ENCODE data around the gene SRD5A1. TPM values are rescaled to one million over a fixed set of nuclear protein-coding genes. Genes with fewer than 3 reads are reported as not detected.

The SRD5A1 gene
- total RNA-seq, 1 experiment from 2014 or later: 11.2 TPM

- no peaks in the 10 kb centered on the region for H3K27me3 ChIP-seq
- no peak overlapping the region for H3K27ac ChIP-seq
- H3K9me3 ChIP-seq (replicated peaks): no peaks in the 10 kb centered on the region
- H3K4me3 ChIP-seq: no peak overlapping the region
- no peaks in the 10 kb centered on the region for H3K4me1 ChIP-seq
- peaks cover 13% of the 10 kb centered on the region; the same call in 1 of the 2 replicates for H3K36me3 ChIP-seq
- no peak for DNase-seq
Measured at GRCh38 chr5:6597557-6597956, 35.7 kb upstream of the SRD5A1 start.

DNA sequence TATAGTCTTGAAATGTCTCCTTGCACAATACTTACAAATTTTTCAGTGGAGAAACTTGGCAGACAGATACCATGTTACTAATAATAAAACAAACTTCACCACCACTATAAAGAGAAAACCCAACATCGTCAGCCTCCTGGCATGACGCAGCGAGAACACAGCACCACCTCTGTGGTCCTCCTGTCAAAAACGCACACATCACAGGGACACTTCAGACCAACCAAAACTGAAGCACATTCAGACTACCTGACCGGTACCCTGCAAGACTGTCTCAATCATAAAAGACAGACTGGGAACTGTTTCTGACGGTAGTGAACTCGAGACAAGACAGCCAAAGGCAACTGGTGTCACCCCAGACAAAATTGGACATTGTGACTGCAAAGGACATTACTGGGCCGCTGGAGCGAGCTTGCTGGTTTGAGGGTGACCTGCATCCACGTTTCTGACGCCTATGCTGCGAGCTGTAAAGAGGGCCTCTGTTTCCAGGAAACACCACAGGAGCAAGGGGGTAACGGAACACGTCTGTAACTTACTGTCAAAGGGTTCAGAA is 34.8 kb upstream of the SRD5A1 start:
- no peaks in the 10 kb centered on the region for H3K27me3 ChIP-seq
- no peaks in the 10 kb centered on the region for H3K4me1 ChIP-seq
- no peak for DNase-seq
- no peak overlapping the region for H3K27ac ChIP-seq
- H3K4me3 ChIP-seq: no peak overlapping the region
- H3K9me3 ChIP-seq (replicated peaks): no peaks in the 10 kb centered on the region
- H3K36me3 ChIP-seq: peaks cover 14% of the 10 kb centered on the region; the same call in 1 of the 2 replicates

DNA sequence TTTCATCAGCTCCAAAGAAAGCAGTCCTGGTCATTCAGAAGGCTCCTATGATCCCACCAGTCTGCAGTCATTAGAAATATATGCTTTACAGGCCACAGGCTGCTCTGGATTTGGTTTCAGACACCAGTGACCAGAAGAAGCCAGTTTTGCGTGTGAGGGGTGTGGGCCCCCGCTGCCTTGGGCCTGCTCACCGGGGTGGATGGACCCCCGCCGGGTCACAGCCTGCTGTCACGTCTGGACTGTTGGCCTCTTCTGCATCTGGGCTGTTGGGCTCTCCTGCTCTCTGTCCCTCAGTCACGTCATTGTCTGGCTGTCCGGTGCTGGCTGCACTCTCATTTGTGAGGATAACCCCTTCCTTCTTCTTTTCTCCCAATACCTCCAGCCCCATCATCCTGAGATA is 33.5 kb upstream of the SRD5A1 start:
- Histone ChIP-seq H3K36me3 (peaks cover 19% of the 10 kb centered on the region; the same call in 1 of the 2 replicates), H3K4me1 (no peaks in the 10 kb centered on the region), H3K27ac (no peak overlapping the region), H3K9me3 (replicated peaks) (no peaks in the 10 kb centered on the region), H3K27me3 (no peaks in the 10 kb centered on the region), H3K4me3 (no peak overlapping the region)
- DNase-seq: no peak

- Histone ChIP-seq H3K27me3 (no peaks in the 10 kb centered on the region), H3K4me3 (no peak overlapping the region), H3K4me1 (no peaks in the 10 kb centered on the region), H3K9me3 (replicated peaks) (no peaks in the 10 kb centered on the region), H3K27ac (no peak overlapping the region), H3K36me3 (peaks cover 23% of the 10 kb centered on the region; the same call in 1 of the 2 replicates)
- DNase-seq: no peak
Measured at GRCh38 chr5:6601271-6601670, 32.0 kb upstream of the SRD5A1 start.

GRCh38 chr5:6601816-6602215 is 31.4 kb upstream of the SRD5A1 start:
- Histone ChIP-seq H3K4me3 (no peak overlapping the region), H3K27ac (no peak overlapping the region), H3K36me3 (peaks cover 27% of the 10 kb centered on the region; the same call in 1 of the 2 replicates), H3K27me3 (no peaks in the 10 kb centered on the region), H3K4me1 (no peaks in the 10 kb centered on the region), H3K9me3 (replicated peaks) (no peaks in the 10 kb centered on the region)
- DNase-seq: no peak

DNA sequence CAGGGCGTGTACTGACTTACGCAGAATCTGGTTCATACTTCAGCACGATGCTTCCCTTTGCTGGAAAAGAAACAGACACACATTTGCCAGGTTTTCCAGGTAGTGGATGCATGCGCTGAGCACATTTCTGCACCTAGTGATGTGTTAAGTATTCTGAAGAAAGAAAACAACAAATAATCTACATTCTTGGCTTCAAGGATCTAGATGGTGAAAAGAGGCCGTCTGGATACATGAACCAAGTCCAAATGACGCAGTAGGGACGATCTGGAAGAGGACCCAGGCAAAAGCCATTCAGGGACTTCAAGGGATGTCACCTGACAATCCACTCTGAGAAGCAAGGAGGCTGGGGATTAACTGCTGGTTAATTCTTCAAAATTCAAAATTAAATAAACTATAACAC is 30.8 kb upstream of the SRD5A1 start:
- no peak overlapping the region for H3K27ac ChIP-seq
- H3K4me1 ChIP-seq: no peaks in the 10 kb centered on the region
- no peak for DNase-seq
- H3K36me3 ChIP-seq: peaks cover 30% of the 10 kb centered on the region; the same call in 1 of the 2 replicates
- no peak overlapping the region for H3K4me3 ChIP-seq
- no peaks in the 10 kb centered on the region for H3K9me3 ChIP-seq (replicated peaks)
- no peaks in the 10 kb centered on the region for H3K27me3 ChIP-seq

DNA sequence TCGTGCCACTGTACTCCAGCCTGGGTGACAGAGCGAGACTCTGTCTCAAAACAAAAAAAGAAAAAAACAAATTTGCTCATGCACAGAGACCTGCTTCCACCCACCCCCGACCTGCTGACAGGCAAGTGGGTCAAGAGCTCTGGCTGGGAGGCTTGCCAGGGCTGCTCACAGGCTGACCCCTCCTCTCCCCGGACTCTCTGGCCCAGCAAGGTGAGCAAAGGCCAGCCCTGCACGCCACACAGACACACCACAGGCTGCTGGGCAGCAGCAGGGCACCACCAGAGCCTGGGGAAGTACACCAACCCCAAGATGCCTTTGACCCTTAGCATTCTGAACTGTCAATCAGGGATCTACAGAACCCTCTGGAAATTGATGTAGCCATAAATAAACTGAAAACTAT is 29.6 kb upstream of the SRD5A1 start:
- Histone ChIP-seq H3K9me3 (replicated peaks) (no peaks in the 10 kb centered on the region), H3K36me3 (peaks cover 30% of the 10 kb centered on the region; the same call in 1 of the 2 replicates), H3K4me3 (no peak overlapping the region), H3K27me3 (no peaks in the 10 kb centered on the region), H3K4me1 (no peaks in the 10 kb centered on the region), H3K27ac (no peak overlapping the region)
- DNase-seq: no peak

GRCh38 chr5:6604341-6604740 is 28.9 kb upstream of the SRD5A1 start:
- H3K36me3 ChIP-seq: peaks cover 30% of the 10 kb centered on the region; the same call in 1 of the 2 replicates
- H3K4me3 ChIP-seq: no peak overlapping the region
- no peak overlapping the region for H3K27ac ChIP-seq
- no peaks in the 10 kb centered on the region for H3K27me3 ChIP-seq
- H3K9me3 ChIP-seq (replicated peaks): no peaks in the 10 kb centered on the region
- DNase-seq: no peak
- no peaks in the 10 kb centered on the region for H3K4me1 ChIP-seq

DNA sequence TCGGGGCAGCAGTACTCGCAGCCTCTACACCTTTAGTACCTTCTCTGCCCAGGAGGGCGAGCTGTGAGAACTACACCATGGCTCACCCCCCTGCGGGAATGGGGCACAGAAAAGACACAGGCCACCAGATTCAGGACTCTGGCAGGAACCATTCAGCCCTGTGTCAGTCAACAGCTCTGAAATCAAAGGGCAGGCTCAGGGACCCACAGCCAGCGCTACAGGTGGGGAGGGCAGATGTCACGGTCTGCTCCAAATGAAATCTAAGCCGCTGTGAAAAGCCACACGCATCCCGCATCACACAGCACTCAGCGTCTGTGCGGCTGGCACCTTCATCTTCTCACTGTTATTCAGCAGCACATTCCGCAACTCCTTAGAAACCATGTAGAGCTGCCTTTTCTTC is 28.3 kb upstream of the SRD5A1 start:
- Histone ChIP-seq H3K27me3 (no peaks in the 10 kb centered on the region), H3K4me1 (no peaks in the 10 kb centered on the region), H3K4me3 (no peak overlapping the region), H3K9me3 (replicated peaks) (no peaks in the 10 kb centered on the region), H3K36me3 (peaks cover 33% of the 10 kb centered on the region; the same call in 1 of the 2 replicates), H3K27ac (no peak overlapping the region)
- DNase-seq: no peak

GRCh38 chr5:6606884-6607558 is 26.2 kb upstream of the SRD5A1 start:
- no peaks in the 10 kb centered on the region for H3K9me3 ChIP-seq (replicated peaks)
- H3K4me3 ChIP-seq: no peak overlapping the region
- DNase-seq: no peak
- no peak overlapping the region for H3K27ac ChIP-seq
- no peaks in the 10 kb centered on the region for H3K27me3 ChIP-seq
- no peaks in the 10 kb centered on the region for H3K4me1 ChIP-seq
- peaks cover 40% of the 10 kb centered on the region for H3K36me3 ChIP-seq

- H3K9me3 ChIP-seq (replicated peaks): no peaks in the 10 kb centered on the region
- H3K36me3 ChIP-seq: peaks cover 35% of the 10 kb centered on the region
- H3K4me3 ChIP-seq: no peak overlapping the region
- H3K27me3 ChIP-seq: no peaks in the 10 kb centered on the region
- no peak overlapping the region for H3K27ac ChIP-seq
- no peaks in the 10 kb centered on the region for H3K4me1 ChIP-seq
- no peak for DNase-seq
Measured at GRCh38 chr5:6607559-6607936, 25.7 kb upstream of the SRD5A1 start.

DNA sequence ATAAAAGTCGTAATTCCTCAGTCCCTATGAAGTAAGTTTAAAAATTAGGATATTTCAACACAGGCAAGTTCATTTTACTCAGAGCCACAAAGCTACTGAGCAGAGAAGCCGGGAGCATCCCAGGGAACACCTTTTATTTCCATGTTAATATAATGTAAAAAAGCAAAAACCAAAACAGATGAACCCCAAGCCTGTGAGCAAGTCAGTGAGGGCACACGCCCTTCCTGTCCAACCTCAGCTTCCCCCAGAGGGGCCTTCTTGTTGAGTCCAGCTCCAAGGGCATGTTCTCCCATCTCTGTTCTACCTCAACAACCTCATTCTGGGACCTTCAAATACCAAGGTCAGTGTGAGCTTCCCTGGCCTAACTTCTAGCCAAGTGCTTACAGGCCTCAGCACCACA is 25.2 kb upstream of the SRD5A1 start:
- no peak for DNase-seq
- no peaks in the 10 kb centered on the region for H3K4me1 ChIP-seq
- no peak overlapping the region for H3K4me3 ChIP-seq
- H3K9me3 ChIP-seq (replicated peaks): no peaks in the 10 kb centered on the region
- H3K36me3 ChIP-seq: peaks cover 38% of the 10 kb centered on the region
- H3K27me3 ChIP-seq: no peaks in the 10 kb centered on the region
- no peak overlapping the region for H3K27ac ChIP-seq

GRCh38 chr5:6611334-6612256 is 21.6 kb upstream of the SRD5A1 start:
- Histone ChIP-seq H3K27ac (no peak overlapping the region), H3K36me3 (peaks cover 47% of the 10 kb centered on the region), H3K4me1 (peaks cover 30% of the 10 kb centered on the region), H3K27me3 (no peaks in the 10 kb centered on the region), H3K9me3 (replicated peaks) (no peaks in the 10 kb centered on the region), H3K4me3 (no peak overlapping the region)
- DNase-seq: no peak

DNA sequence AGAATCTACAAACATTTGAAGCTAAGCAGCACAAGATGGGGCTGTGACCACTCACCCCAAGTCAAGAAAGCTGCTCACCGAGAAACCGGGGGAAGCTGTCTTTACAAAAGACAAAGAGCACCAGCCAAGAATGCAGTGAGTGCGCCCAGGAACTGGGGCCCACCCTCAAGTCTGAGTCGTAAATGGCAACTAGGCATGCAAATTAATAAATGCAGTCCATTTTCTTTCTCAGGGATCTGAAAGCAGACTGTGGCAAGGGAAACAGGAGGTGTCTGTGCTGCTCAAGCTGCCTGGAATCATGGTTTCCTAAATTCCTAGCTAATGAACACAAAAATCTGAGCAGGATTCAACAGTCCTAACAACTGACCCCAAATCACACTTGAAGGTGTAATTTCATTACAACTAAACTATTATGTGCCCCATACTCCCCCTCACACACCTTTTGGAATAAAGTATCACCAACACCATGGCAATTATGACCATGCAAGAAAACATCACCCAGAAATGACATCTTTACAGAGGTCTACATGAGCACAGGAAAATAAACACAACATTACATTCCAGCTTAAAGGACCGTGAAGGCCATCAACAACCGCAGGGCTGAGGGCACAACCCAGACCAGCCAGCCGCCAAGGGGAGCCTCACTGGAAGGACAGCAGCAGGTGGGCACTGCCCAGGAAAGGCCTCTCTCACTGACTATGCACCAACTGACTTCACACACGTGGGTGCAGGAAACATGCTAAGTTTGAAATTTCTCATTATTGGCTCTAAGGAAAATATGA is 18.0 kb upstream of the SRD5A1 start:
- Histone ChIP-seq H3K27me3 (no peaks in the 10 kb centered on the region), H3K4me3 (no peak overlapping the region), H3K36me3 (peaks cover 72% of the 10 kb centered on the region), H3K27ac (peak overlapping the region; percentile 99), H3K4me1 (peaks cover 36% of the 10 kb centered on the region), H3K9me3 (replicated peaks) (no peaks in the 10 kb centered on the region)
- peak; percentile 94 for DNase-seq

Measured in SJCRH30 (cell line).